Central memory CD4-positive, alpha-beta T cell (primary cell): Measurements from ENCODE around the gene CAPN12.

Experiments used
- DNase-seq: peaks from one replicate; pipeline ENCODE4 v3.0.0; 2022

The CAPN12 gene

GRCh38 chr19:38709671-38710415 is 34.4 kb downstream of the CAPN12 start:
- no peak for DNase-seq

- DNase-seq: no peak
Measured at GRCh38 chr19:38709119-38709518, 35.2 kb downstream of the CAPN12 start.

DNA sequence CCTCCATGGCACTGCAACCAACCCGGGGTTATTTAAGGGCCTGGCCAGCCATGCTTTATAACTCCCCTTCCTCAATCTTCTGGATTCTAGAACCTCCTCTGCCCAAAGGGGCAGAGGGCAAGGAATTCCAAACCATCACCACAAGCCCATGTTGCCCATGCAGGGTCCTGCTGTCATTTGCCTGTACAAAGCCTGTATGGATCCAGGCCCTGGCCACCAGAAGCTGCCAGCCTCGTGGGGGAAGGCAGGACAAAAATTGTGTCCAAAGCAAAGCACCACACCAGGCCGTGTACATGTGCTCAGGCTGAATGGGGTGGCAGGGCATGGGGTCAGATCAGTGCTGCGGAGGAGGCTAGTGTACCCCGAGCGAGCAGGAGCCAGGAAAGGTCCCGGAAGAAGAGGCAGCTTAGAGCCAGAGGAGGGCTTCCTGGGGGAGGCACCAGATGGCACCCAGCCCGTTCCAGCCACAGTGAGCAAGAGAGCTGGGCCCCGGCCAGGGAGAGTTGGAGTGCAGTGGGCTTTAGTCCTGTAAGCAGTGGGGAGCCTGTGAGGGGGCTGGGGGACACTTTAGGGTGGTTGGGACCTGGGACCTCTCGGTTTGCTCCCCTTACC is 35.8 kb downstream of the CAPN12 start:
- no peak for DNase-seq

- no peak for DNase-seq
Measured at GRCh38 chr19:38707512-38708114, 36.7 kb downstream of the CAPN12 start.

DNA sequence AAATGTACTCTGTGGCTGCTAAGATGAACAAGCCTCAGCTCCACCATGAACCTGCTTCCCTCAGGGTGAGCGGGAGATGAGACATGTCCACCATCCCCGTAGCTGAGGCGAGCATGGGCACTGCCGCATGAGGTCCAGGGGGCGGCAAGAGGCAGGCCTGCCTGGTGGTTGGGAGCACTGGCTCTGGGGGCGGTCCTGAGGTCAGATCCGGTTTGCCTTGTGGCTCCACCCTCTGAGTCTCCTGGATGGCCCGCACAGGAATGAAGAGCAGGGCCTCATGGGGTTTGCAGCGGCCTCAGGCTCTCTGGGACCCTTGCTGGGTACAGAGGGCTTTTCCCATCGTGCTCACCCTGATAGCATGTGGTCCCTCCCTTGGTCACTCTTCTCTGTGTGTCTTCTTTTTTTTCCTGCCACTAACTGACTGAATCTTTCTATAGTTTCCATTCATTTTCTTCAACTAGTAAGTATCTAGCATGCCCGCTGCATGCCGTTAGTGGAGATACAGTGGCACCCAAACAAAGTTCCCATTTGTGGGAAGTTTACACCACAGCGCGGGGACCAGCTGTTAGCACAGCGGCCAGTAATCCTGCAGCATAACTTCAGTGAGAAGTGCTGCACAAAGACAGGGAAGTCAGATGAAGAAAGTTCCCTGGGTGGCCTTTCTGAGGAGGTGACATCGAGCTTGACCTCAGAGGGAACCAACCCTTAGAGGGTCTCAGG is 37.3 kb downstream of the CAPN12 start:
- DNase-seq: no peak

- DNase-seq: no peak
Measured at GRCh38 chr19:38705197-38706019, 38.9 kb downstream of the CAPN12 start.

DNA sequence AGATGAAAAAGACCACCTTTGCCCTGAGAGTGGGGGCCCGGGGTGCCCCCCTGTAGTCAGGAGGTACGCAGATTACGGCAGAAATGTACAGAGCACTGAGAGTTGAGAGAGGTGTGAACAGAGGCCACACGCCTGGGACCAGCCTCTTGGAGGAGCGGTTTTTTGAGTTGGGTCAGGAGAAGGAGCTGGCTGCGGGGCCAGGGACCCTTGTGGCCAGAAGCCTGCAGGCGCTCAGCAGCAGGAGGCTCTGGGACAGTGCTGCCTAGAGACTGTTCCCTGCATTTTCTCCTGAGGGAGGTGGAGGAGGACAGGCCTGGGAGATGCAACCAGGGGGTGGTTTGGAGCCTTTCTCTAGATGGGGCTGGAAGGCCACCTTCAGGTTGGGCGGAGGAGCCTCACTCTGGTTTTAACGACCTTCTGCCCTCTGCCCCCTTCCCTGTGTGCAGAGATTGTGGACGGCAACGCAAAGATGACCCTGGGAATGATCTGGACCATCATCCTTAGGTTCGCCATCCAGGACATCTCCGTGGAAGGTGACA is 39.7 kb downstream of the CAPN12 start:
- DNase-seq: no peak

DNA sequence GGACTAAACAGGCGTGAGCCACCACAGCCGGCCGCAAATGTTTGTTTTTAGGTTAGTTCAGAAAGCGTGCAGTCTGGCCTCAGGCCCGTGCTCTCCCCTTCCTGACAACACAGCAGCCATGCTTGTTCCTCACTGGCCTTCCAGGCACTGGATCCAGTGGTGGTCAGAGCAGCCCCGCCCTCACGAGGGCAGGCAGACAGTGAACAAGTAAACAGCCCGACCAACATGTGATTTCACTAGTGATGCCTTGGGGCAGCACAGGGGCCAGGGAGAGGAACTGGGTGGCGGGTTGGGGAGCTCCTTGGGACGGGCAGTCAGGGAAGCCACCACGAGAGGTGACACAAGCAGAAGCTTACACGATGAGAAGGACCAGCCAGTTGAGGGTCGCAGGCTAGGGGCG is 40.8 kb downstream of the CAPN12 start:
- DNase-seq: no peak

DNA sequence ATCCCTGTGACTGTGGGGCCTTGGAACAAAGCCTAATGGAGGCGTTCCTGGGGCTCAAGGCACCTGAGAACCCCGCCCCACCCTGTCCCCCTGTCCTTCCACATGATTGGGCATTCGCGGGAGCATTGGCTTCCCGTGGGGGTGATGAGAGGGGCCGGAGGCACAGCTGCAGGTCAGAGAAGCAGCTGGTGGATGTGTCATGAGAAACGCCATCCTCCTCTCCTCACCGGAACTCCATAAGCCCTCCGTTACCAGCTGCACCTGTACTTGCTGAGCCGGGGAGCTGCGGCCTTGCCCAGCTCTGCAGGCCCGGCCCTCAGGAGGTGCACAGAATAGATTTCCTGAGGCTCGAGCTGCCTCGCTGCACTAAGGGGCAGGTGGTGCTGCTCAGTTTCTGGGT is 42.0 kb downstream of the CAPN12 start:
- no peak for DNase-seq

- no peak for DNase-seq
Measured at GRCh38 chr19:38701455-38702063, 42.7 kb downstream of the CAPN12 start.

DNA sequence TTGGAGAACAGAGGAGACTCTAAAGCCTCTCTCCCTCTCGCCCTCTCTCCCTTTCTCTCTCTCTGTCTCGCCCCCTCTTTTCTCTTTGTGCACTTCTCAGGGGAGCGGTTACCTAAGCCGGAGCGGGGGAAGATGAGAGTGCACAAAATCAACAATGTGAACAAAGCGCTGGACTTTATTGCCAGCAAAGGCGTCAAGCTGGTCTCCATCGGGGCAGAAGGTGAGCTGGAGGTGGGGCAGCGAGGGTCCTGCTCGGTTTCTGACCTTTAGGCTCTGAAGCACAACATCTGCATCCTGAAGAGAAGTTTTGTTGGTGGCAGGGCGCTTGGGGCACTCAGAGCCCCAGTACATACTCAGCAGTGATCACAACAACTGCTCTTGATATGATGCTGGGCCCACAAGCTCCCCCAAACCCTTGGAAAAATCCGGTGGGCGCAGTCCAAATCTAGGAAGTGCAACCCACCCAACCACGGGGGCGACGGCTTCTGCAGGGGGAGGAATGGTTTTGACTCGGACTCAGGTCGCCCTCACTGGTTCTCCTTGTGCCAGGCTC is 43.3 kb downstream of the CAPN12 start:
- no peak for DNase-seq

GRCh38 chr19:38700350-38700901 is 43.8 kb downstream of the CAPN12 start:
- no peak for DNase-seq

DNA sequence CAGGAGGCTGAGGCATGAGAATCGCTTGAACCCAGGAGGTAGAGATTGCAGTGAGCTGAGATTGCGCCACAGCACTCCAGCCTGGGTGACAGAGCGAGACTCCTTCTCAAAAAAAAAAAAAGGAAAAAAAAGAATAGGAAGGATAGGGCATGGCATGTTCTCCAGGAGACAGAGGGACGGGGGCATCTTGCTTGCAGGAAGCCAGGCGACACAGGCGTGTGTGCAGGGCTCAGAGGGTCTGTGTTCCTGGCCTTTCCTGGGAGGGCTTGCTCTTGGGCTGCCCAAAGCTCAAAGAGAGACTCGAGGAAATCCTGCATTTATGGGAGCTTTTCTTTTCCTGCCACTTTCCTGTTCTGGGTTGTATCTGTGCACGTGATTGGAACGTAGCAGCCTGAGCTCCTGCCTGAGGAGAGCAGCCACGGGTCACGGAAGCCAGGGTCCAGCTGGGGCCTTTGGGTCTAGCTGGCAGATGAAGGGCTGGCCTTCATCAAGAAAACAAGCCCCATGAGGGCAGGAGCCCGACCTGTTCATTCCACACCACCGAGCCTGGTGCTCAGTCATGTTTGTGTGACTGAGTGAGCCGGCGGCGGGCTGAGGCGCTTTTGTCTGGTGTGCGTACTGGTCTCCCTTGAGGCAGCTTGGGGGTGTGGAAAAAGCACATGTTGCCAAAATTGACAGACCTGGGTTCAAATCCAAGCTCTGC is 44.5 kb downstream of the CAPN12 start:
- DNase-seq: no peak

DNA sequence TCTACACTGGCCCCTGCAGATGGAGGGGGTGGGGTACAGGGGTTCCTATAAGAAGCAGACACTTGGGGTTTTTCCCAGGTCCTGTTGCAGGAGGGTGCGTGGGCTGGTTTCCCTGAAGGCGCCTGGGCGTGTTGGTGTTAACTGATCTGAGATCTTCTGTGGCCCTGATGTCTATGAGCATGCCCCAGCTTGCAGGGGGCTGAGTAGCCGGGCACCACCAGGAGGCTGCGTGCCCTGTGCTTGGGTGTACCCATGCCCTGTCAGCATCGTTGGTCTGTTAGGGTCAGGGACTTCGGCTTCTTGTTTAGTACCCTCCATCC is 45.3 kb downstream of the CAPN12 start:
- DNase-seq: no peak

- DNase-seq: no peak
Measured at GRCh38 chr19:38698225-38699026, 45.8 kb downstream of the CAPN12 start.

DNA sequence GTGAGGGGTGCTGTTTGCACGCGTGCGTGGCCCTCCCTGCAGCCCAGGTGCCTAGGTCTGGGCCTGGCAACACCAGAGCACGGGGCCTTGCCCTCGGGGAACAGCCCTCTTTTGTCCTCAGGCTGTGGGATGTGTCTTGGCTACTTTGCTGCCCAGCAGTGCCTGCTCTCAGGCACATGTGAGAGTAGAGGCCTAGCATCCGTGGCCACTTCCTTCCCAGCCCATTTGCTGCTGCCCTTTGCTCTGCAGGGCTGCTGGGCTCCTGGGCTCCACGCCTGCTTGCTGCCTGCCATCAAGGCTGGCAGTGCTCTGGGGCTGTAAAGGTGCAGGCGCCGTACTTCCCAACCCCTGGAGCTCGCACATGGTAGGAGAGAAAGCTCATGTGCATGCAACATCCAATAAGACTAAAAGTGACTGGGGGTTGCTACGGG is 46.6 kb downstream of the CAPN12 start:
- no peak for DNase-seq

DNA sequence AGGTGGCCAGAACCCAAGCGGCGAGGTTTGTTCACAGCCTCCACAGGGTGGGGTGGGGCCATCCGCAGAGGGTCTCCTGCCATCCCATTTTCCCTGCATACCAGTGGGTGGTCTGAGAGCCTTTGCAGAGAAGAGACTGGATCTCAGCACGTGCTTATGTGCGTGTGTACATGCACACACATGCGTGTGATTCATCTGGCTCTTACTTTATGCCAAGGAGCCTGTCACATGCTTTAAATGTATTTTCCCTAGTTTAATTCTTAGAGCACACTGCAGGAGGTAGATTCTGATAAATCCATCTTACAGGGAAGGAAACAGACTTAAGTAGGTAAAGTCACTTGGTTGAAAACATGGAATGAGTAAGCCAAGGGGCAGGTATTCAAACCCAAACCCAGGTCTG is 47.1 kb downstream of the CAPN12 start:
- DNase-seq: no peak

GRCh38 chr19:38696729-38697055 is 47.6 kb downstream of the CAPN12 start:
- no peak for DNase-seq

DNA sequence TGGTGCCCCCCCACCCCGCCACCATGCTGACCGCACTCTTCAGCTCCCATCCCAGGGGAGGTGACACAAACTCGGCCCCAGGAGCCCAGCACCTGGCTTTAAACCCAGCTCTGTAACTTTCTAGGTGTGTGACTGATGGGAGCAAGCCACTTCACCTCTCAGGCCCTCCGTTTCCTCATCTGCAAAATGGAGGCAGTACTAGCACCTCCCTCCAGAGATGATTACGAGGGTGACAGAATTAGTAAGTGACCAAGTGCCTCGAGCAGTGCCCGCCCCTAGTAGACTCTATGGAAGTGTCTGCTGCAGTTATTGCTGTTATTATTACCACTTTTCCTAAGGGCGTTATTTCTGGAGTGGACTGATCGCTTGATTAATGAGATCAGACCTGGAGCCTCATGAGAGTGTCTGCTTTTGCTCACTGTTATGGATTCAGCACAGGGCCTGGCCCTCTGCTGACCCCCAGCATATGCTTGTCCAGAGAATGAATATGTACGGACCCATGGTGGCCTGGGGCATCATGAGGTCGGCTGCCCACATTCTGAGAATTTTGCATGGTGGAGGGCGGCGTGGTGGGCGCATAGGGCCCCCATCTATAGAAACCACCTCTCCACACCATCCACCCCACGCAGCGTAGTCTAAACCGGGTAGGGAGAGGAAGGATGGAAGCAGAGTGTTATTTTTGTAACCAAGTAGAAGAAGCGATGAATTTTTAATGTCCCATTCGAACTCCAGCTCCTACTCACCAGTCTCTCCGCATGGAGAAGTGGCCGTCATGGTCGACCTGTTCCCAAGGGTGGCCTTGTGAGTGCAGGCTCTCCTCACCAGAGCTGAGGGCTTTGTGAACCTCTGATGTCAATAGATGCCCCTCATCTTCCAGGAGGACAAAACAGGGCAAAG is 48.2 kb downstream of the CAPN12 start:
- DNase-seq: no peak
